Embryonic facial prominence (tissue), 1 donor: ENCODE measurements around the gene RIMS4.
"Not testable (repeated sequence)": the region's sequence is repeated elsewhere in the genome, so short reads cannot be mapped to it uniquely, and the experiment has no call there.

Experiments
- DNase-seq: peaks from one replicate; pipeline ENCODE4 v3.0.0-alpha.2; 2016; ENCODE audit errors: extremely low spot score

RIMS4 gene

GRCh38 chr20:44830523-44830922, 20.2 kb upstream of the RIMS4 start:
- DNase-seq: no peak

GRCh38 chr20:44829688-44830087, 19.3 kb upstream of the RIMS4 start:
- DNase-seq: no peak

- DNase-seq: no peak
Measured at GRCh38 chr20:44828640-44829039, 18.3 kb upstream of the RIMS4 start.

GRCh38 chr20:44827401-44827800, 17.1 kb upstream of the RIMS4 start:
- no peak for DNase-seq

GRCh38 chr20:44821576-44821975, 11.2 kb upstream of the RIMS4 start:
- DNase-seq: not testable (repeated sequence)

- DNase-seq: no peak
Measured at GRCh38 chr20:44819936-44820335, 9.6 kb upstream of the RIMS4 start.

GRCh38 chr20:44817143-44817910, 7.0 kb upstream of the RIMS4 start:
- no peak for DNase-seq

- DNase-seq: no peak
Measured at GRCh38 chr20:44814937-44815336, 4.6 kb upstream of the RIMS4 start.

GRCh38 chr20:44811150-44811685, 872 bp upstream of the RIMS4 start:
- no peak for DNase-seq

GRCh38 chr20:44810061-44810390, 320 bp downstream of the RIMS4 start:
- DNase-seq: no peak

GRCh38 chr20:44809380-44810060, 826 bp downstream of the RIMS4 start:
- DNase-seq: no peak

GRCh38 chr20:44807684-44808056, 2.7 kb downstream of the RIMS4 start:
- no peak for DNase-seq

GRCh38 chr20:44807051-44807683, 3.2 kb downstream of the RIMS4 start:
- DNase-seq: no peak

- DNase-seq: peak; percentile 71
Measured at GRCh38 chr20:44805979-44806620, 4.2 kb downstream of the RIMS4 start.

- DNase-seq: no peak
Measured at GRCh38 chr20:44805335-44805978, 4.9 kb downstream of the RIMS4 start.

- no peak for DNase-seq
Measured at GRCh38 chr20:44803383-44803941, 6.9 kb downstream of the RIMS4 start.

GRCh38 chr20:44802702-44803101, 7.6 kb downstream of the RIMS4 start:
- DNase-seq: no peak

GRCh38 chr20:44800391-44801046, 9.8 kb downstream of the RIMS4 start:
- no peak for DNase-seq

- DNase-seq: no peak
Measured at GRCh38 chr20:44799691-44800090, 10.7 kb downstream of the RIMS4 start.

- no peak for DNase-seq
Measured at GRCh38 chr20:44796758-44797457, 13.4 kb downstream of the RIMS4 start.
